PC-3 (cell line): ENCODE results near the gene PBX3. TPM values are rescaled to one million over a fixed set of nuclear protein-coding genes. Genes with fewer than 3 reads are reported as not detected.

Source experiments
- ATAC-seq: fragments of 200-7000 bp; cut with Tn5 transposase; 2 replicates; pipeline ENCODE4 v1.9.1; 2020; ENCODE audit warnings: mild to moderate bottlenecking, moderate library complexity
- BruUV-seq: library from RNA; stranded (reverse); fragments of 400-500 nt; replicated peaks from 2 replicates; lab custom pipeline; 2021; lab: Mats Ljungman, UMichigan
- CTCF ChIA-PET: fragments of 300-600 bp; sonication (Branson Sonifier 250); formaldehyde crosslinking; loops from one replicate; lab custom pipeline; 2022; ENCODE audit warnings: antibody characterized with exemption; lab: Charles Lee
- POLR2A ChIA-PET: fragments of 300-600 bp; sonication (Branson Sonifier 250); formaldehyde crosslinking; loops from one replicate; lab custom pipeline; 2022; ENCODE audit warnings: antibody characterized with exemption; ENCODE audit not compliant: unreplicated experiment; lab: Charles Lee
- DNase-seq: peaks from one replicate; pipeline ENCODE4 v3.0.0-alpha.2; 2015
- H2AFZ ChIP-seq: fragments of 300-600 bp; sonication (generic); 2 replicates; pipeline ENCODE4 v1.6.0; 2016; ENCODE audit warnings: antibody characterized with exemption, low read length
- H3F3A ChIP-seq: fragments of 300-600 bp; sonication (generic); one replicate; pipeline ENCODE4 v1.6.0; 2017; ENCODE audit warnings: antibody characterized with exemption, low read length, control low read depth, mild to moderate bottlenecking; ENCODE audit not compliant: unreplicated experiment
- H3K27ac ChIP-seq: fragments of 300-600 bp; sonication (generic); 2 replicates; pipeline ENCODE4 v1.5.1; 2016; ENCODE audit warnings: mild to moderate bottlenecking, low read length
- H3K27me3 ChIP-seq: fragments of 300-600 bp; sonication (generic); 2 replicates; pipeline ENCODE4 v1.6.1; 2016; ENCODE audit warnings: low read length, mixed read lengths
- H3K36me3 ChIP-seq: fragments of 300-600 bp; sonication (generic); 2 replicates; pipeline ENCODE4 v1.6.1; 2016; ENCODE audit warnings: low read depth, mixed run types, low read length, mixed read lengths
- H3K4me1 ChIP-seq: fragments of 300-600 bp; sonication (generic); 2 replicates; pipeline ENCODE4 v1.5.1; 2016; ENCODE audit warnings: low read length; ENCODE audit not compliant: insufficient read depth
- H3K4me2 ChIP-seq: fragments of 300-600 bp; sonication (generic); 2 replicates; pipeline ENCODE4 v1.6.0; 2016; ENCODE audit warnings: low read length
- H3K4me3 ChIP-seq: fragments of 300-600 bp; sonication (generic); 2 replicates; pipeline ENCODE4 v1.5.1; 2016; ENCODE audit warnings: mild to moderate bottlenecking, low read length, mixed read lengths
- H3K79me2 ChIP-seq: fragments of 300-600 bp; sonication (generic); 2 replicates; pipeline ENCODE4 v1.6.1; 2017; ENCODE audit warnings: low read length, mixed read lengths
- H3K9ac ChIP-seq: fragments of 300-600 bp; sonication (generic); 2 replicates; pipeline ENCODE4 v1.6.0; 2016; ENCODE audit warnings: mild to moderate bottlenecking, low read length
- H3K9me2 ChIP-seq: fragments of 300-600 bp; sonication (generic); replicated peaks from 2 replicates; pipeline ENCODE4 v1.6.1; 2016; ENCODE audit warnings: mixed run types, low read length, mixed read lengths
- H3K9me3 ChIP-seq: fragments of 300-600 bp; sonication (generic); 2 replicates; pipeline ENCODE4 v1.6.1; 2016; ENCODE audit warnings: low read length, mixed read lengths
- H4K20me1 ChIP-seq: fragments of 300-600 bp; sonication (generic); 2 replicates; pipeline ENCODE4 v1.6.1; 2016; ENCODE audit warnings: low read length, mixed read lengths
- CTCF ChIP-seq: fragments of 300-600 bp; sonication (generic); conservative IDR thresholded peaks from 2 replicates; pipeline ENCODE4 v1.5.1; 2017; ENCODE audit warnings: antibody characterized with exemption, low read depth, mild to moderate bottlenecking, low read length
- EZH2 ChIP-seq: fragments of 300-600 bp; sonication (generic); IDR thresholded peaks from one replicate; pipeline ENCODE4 v1.6.1; 2017; ENCODE audit warnings: antibody characterized with exemption, mild to moderate bottlenecking, low read length; ENCODE audit not compliant: unreplicated experiment
- EZH2phosphoT487 ChIP-seq: fragments of 300-600 bp; sonication (generic); IDR thresholded peaks from 2 replicates; pipeline ENCODE4 v1.6.1; 2018; ENCODE audit warnings: mild to moderate bottlenecking, antibody characterized with exemption, low read length, borderline replicate concordance
- intact Hi-C: fragments of 100-400 bp; cut with micrococcal nuclease; formaldehyde crosslinking; loops from 2 replicates; pipeline ENCODE4 v1.9.0; 2023
- total RNA-seq: library from RNA; depleted of rRNA; stranded (reverse); fragments of >200 nt; gene quantifications from 2 replicates; pipeline ENCODE4 v1.2.3, GENCODE V29; 2014

Gene PBX3
- total RNA-seq, 1 experiment from 2014 or later = 35.5 TPM

- Histone ChIP-seq H3K4me1 (peaks cover 31% of the 10 kb centered on the region), H3K27ac (peak overlapping the region; percentile 39; the same call in 1 of the 2 replicates), H3F3A (no peaks in the 10 kb centered on the region), H4K20me1 (no peaks in the 10 kb centered on the region), H3K9ac (no peak overlapping the region), H3K27me3 (no peaks in the 10 kb centered on the region), H3K9me2 (no peaks in the 10 kb centered on the region), H3K9me3 (no peaks in the 10 kb centered on the region), H2AFZ (peak overlapping the region; percentile 87), H3K4me3 (peak overlapping the region; percentile 61), H3K4me2 (peak overlapping the region; percentile 86), H3K36me3 (no peaks in the 10 kb centered on the region), H3K79me2 (peaks cover 21% of the 10 kb centered on the region)
- CTCF ChIA-PET = interaction anchor here (0.6 to 0.7 kb wide), 2 partner anchors 156 to 361 kb away, joined by 3 to 4 read pairs; no protein-coding TSS in a partner anchor
- intact Hi-C loops = loop anchor here (5.0 kb wide), 1 partner anchor 481 kb away; no protein-coding TSS in a partner anchor
- DNase-seq (peak; percentile 93), ATAC-seq (peak; percentile 82)
- BruUV-seq = no TSS peak
- POLR2A ChIA-PET = no interaction called here
- TF ChIP-seq CTCF (no peak), EZH2 (no peak), EZH2phosphoT487 (no peak)
Measured at GRCh38 chr9:125746017-125746773, 978 bp upstream of the PBX3 start.

DNA sequence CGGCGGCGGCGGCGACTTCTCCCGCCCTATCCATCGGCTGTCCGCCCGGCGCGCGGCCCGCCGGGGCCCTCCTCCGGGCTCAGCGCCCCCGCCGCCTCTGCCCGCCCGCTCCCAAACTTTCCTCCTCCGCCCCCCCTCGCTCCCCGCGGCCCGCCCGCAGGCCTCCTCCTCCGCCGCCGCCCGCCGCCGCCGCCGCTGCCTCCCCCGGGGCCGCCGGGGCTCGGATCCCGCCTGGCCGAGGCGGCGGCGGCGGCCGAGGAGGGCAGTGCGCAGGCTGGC lies 460 bp upstream of the PBX3 start:
- ChIA-PET POLR2A (no interaction called here), CTCF (no interaction called here)
- H4K20me1 ChIP-seq = no peaks in the 10 kb centered on the region
- no peak overlapping the region for H3K4me2 ChIP-seq
- no peaks in the 10 kb centered on the region for H3K27me3 ChIP-seq
- ATAC-seq = no peak
- peaks cover 24% of the 10 kb centered on the region for H3K79me2 ChIP-seq
- DNase-seq = no peak
- H3K4me1 ChIP-seq = peaks cover 31% of the 10 kb centered on the region
- H3K27ac ChIP-seq = no peak overlapping the region
- H3K4me3 ChIP-seq = peak overlapping the region; percentile 61; the same call in 1 of the 2 replicates
- H3K36me3 ChIP-seq = no peaks in the 10 kb centered on the region
- no peaks in the 10 kb centered on the region for H3K9me2 ChIP-seq
- no peak overlapping the region for H2AFZ ChIP-seq
- H3K9ac ChIP-seq = no peak overlapping the region
- no peaks in the 10 kb centered on the region for H3F3A ChIP-seq
- intact Hi-C loops = loop anchor here (5.0 kb wide), 1 partner anchor 481 kb away; no protein-coding TSS in a partner anchor
- H3K9me3 ChIP-seq = no peaks in the 10 kb centered on the region
- no TSS peak for BruUV-seq
- no peak for TF ChIP-seq EZH2
- TF ChIP-seq CTCF = no peak
- no peak for TF ChIP-seq EZH2phosphoT487
